Gastroesophageal sphincter (tissue), 4 donors: Measurements from ENCODE around the gene RDH14. TPM values are rescaled to one million over a fixed set of nuclear protein-coding genes. Genes with fewer than 3 reads are reported as not detected.

ENCODE experiments used
- ATAC-seq: fragments of 150-250 bp; one replicate; pipeline ENCODE4 v1.9.1; 2016; ENCODE audit warnings: mild to moderate bottlenecking, moderate library complexity
- H3K27ac ChIP-seq, 4 donors: fragments of 200-600 bp; sonication (generic) in 3 of 4; 1 replicate in 3 of 4; 2 replicates in 1 of 4; pipeline ENCODE4 v1.5.1; 2016 to 2019
- H3K27me3 ChIP-seq: fragments of 200-600 bp; sonication (generic); one replicate; pipeline ENCODE4 v1.5.1; 2019
- H3K36me3 ChIP-seq, 2 donors: fragments of 200-600 bp; sonication (generic); one replicate each; pipeline ENCODE4 v1.5.1; 2019; ENCODE audit warnings: control low read depth in 1 of 2
- H3K4me1 ChIP-seq, 3 donors: fragments of 200-600 bp; sonication (generic); 1 replicate in 2 of 3; 2 replicates in 1 of 3; pipeline ENCODE4 v1.5.1; 2016 to 2019; ENCODE audit warnings: control low read depth in 2 of 3
- H3K4me3 ChIP-seq, 2 donors: fragments of 200-600 bp; sonication (generic); one replicate each; pipeline ENCODE4 v1.5.1; 2019; ENCODE audit warnings: mild to moderate bottlenecking in 1 of 2, moderate library complexity in 1 of 2
- H3K9me3 ChIP-seq, 3 donors: fragments of 200-600 bp; sonication (generic); one replicate each; pipeline ENCODE4 v1.5.1; 2017 to 2019; ENCODE audit warnings: control low read depth in 2 of 3
- CTCF ChIP-seq, 4 experiments: fragments of 200-600 bp in 2 of 4; fragments of 450-650 bp in 2 of 4; sonication (generic) in 1 of 4; IDR thresholded peaks; one replicate each; pipeline ENCODE4 v1.5.1; 2017 to 2019; ENCODE audit warnings: antibody characterized with exemption in 4 of 4, mild to moderate bottlenecking in 2 of 4, moderate library complexity in 2 of 4
- EP300 ChIP-seq: sonication (generic); formaldehyde crosslinking; IDR thresholded peaks from one replicate; pipeline ENCODE4 v1.6.1; 2017; ENCODE audit warnings: antibody characterized with exemption, mild to moderate bottlenecking
- POLR2A ChIP-seq, 2 donors: fragments of 450-650 bp; IDR thresholded peaks; one replicate each; pipeline ENCODE4 v1.6.1; 2017; ENCODE audit warnings: antibody characterized with exemption in 2 of 2, mild to moderate bottlenecking in 2 of 2, moderate library complexity in 1 of 2
- POLR2AphosphoS5 ChIP-seq: sonication (generic); formaldehyde crosslinking; IDR thresholded peaks from one replicate; pipeline ENCODE4 v1.6.1; 2017; ENCODE audit warnings: antibody characterized with exemption
- WGBS, 2 donors: methylation state at CpG; one replicate each; pipeline ENCODE4 v1.1.5; 2018; ENCODE audit warnings: low coverage in 1 of 2; 5-methylcytosine and 5-hydroxymethylcytosine counted together
- total RNA-seq, 4 donors: library from RNA; depleted of rRNA; stranded (reverse); fragments of >200 nt; gene quantifications; one replicate each; pipeline ENCODE4 v1.1.0, GENCODE V29; 2016

RDH14 gene
- total RNA-seq, 4 donors from 2014 or later = 49.7 to 76.3 (median 61.9) TPM

- no peak for ATAC-seq
- no peak overlapping the region for H3K4me3 ChIP-seq
- H3K36me3 ChIP-seq = no peaks in the 10 kb centered on the region
- WGBS, 2 donors = 57 to 58% methylated on average over 4 to 5 of the region's 5 CpGs
- H3K27me3 ChIP-seq = no peaks in the 10 kb centered on the region
- no peak overlapping the region for H3K27ac ChIP-seq
- H3K9me3 ChIP-seq = no peaks in the 10 kb centered on the region
- TF ChIP-seq CTCF (IDR thresholded peaks at IDR 0.05) (no peak), EP300 (no peak), POLR2AphosphoS5 (no peak), POLR2A (IDR thresholded peaks at IDR 0.05) (no peak)
- H3K4me1 ChIP-seq = peaks cover 0 to 21% (median 3%) of the 10 kb centered on the region in 3 donors
These were observed 37.2 kb upstream of the RDH14 start for GRCh38 chr2:18597618-18598017.

GRCh38 chr2:18596993-18597392 lies 36.5 kb upstream of the RDH14 start:
- WGBS, 2 donors = 87 to 93% methylated on average over 3 of the region's 3 CpGs
- Histone ChIP-seq H3K4me1 (peaks cover 0 to 21% (median 3%) of the 10 kb centered on the region in 3 donors), H3K36me3 (no peaks in the 10 kb centered on the region), H3K27me3 (no peaks in the 10 kb centered on the region), H3K4me3 (no peak overlapping the region), H3K9me3 (no peaks in the 10 kb centered on the region), H3K27ac (no peak overlapping the region)
- ATAC-seq = no peak
- TF ChIP-seq EP300 (no peak), POLR2AphosphoS5 (no peak)

- H3K9me3 ChIP-seq = no peaks in the 10 kb centered on the region
- WGBS, 2 donors = 90 to 93% methylated on average over 1 of the region's 1 CpG
These were observed 33.0 kb upstream of the RDH14 start for GRCh38 chr2:18593496-18593895.

DNA sequence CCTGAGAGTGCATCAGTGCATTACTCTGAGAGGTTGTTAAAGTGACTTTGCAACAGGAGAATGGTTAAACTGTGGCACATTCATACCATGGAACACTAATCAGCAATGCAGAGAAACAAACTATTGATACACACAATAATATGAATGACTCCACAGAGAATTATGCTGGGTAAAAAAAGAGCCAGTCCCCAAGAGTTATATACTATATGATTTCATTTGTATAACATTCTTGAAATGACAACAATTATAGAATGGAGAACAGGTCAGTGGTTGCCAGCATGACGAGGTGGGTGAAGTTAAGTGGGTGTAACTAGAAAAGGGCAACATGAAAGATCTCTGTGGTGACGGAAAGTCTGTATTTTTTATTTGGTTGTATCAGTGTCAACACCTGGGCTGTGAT lies 31.9 kb upstream of the RDH14 start:
- H3K27ac ChIP-seq = no peak overlapping the region
- no peak for ATAC-seq
- no peaks in the 10 kb centered on the region for H3K9me3 ChIP-seq
- no peaks in the 10 kb centered on the region for H3K36me3 ChIP-seq
- no peak overlapping the region for H3K4me3 ChIP-seq
- H3K4me1 ChIP-seq = no peaks in the 10 kb centered on the region
- no peak for TF ChIP-seq EP300
- 80 to 89% methylated on average over 2 of the region's 2 CpGs for WGBS, 2 donors
- H3K27me3 ChIP-seq = no peaks in the 10 kb centered on the region

More at GRCh38 chr2:18593496-18593895, 33.0 kb upstream of the RDH14 start:
- Histone ChIP-seq H3K36me3 (no peaks in the 10 kb centered on the region), H3K27ac (no peak overlapping the region), H3K4me3 (no peak overlapping the region), H3K4me1 (peaks cover 0 to 3% (median 0%) of the 10 kb centered on the region in 3 donors), H3K27me3 (no peaks in the 10 kb centered on the region)
- no peak for ATAC-seq
- TF ChIP-seq CTCF (IDR thresholded peaks at IDR 0.05) = no peak

DNA sequence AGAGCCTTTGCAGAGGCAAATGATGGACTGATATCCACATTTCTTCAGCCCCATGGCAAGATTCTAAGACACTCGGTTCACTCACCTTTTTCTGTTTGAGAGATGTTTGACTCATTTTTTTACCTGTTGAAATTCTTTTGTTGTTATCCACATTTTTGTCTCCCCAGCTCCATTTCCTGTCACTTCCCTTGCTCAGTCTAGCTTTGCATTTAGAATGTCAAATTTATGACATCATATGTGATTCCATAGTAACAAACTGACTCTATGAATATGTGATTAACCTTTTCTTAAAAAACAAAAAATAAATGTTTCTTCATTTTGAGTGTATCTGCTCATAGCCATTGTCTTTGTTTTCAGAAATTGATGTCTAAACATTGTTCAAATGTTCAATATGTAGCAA lies 28.9 kb upstream of the RDH14 start, which contains the start of gene NT5C1B:
Gene NT5C1B (minus strand): TSS at position 216 of the 400 bp plus-strand sequence. CDS start 101 bp downstream, at position 115.
- 95 to 100% methylated on average over 1 of the region's 1 CpG for WGBS, 2 donors
- no peak for TF ChIP-seq EP300
- no peak for TF ChIP-seq POLR2AphosphoS5
- TF ChIP-seq CTCF (IDR thresholded peaks at IDR 0.05) = no peak
- TF ChIP-seq POLR2A (IDR thresholded peaks at IDR 0.05) = no peak
- H3K27ac ChIP-seq = no peak within 1 kb of the TSS
- H3K4me3 ChIP-seq = no peak within 1 kb of the TSS
- H3K27me3 ChIP-seq = no peaks in the 10 kb centered on the region
- H3K9me3 ChIP-seq = no peaks in the 10 kb centered on the region
- ATAC-seq = no peak
- H3K4me1 ChIP-seq = no peaks in the 10 kb centered on the region
- H3K36me3 ChIP-seq = no peaks in the 10 kb centered on the region

DNA sequence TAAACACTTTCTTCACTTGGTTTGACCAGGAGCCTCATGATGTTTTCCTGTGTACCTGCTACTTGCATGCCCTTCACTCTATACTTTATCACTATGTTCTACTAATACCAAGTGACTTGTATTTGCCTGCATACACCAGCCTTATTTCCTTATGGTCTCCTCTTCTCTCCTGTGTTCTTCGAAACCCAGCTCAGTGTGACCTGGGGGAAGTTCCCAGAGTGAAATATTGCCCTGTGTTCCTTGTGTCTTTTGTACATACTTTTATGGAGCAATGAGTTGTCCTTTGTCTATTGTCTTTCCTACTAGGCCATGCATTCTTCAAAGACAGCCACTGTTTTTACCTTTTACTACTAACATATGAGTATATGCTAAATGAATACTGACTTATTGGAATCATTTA lies 28.3 kb upstream of the RDH14 start:
- ATAC-seq = no peak
- no peaks in the 10 kb centered on the region for H3K36me3 ChIP-seq
- no peak overlapping the region for H3K27ac ChIP-seq
- WGBS, 2 donors = 93 to 100% methylated on average over 1 of the region's 1 CpG
- no peak for TF ChIP-seq EP300
- TF ChIP-seq CTCF (IDR thresholded peaks at IDR 0.05) = no peak
- TF ChIP-seq POLR2A (IDR thresholded peaks at IDR 0.05) = no peak
- TF ChIP-seq POLR2AphosphoS5 = no peak
- H3K4me3 ChIP-seq = no peak overlapping the region
- no peaks in the 10 kb centered on the region for H3K9me3 ChIP-seq
- H3K27me3 ChIP-seq = no peaks in the 10 kb centered on the region
- H3K4me1 ChIP-seq = no peaks in the 10 kb centered on the region
